HCT116 (cell line): ENCODE measurements around the gene NMU. TPM values are rescaled to one million over a fixed set of nuclear protein-coding genes. Genes with fewer than 3 reads are reported as not detected.
"Not testable (repeated sequence)": the region's sequence is repeated elsewhere in the genome, so short reads cannot be mapped to it uniquely, and the experiment has no call there.

Experiments
- ATAC-seq: fragments of 200-7000 bp; cut with Tn5 transposase; 2 replicates; pipeline ENCODE4 v1.9.1; 2020; ENCODE audit warnings: mild to moderate bottlenecking, moderate library complexity
- BruUV-seq: library from RNA; stranded (reverse); fragments of 400-500 nt; replicated peaks from 2 replicates; lab custom pipeline; 2021; lab: Mats Ljungman, UMichigan
- CTCF ChIA-PET: fragments of 300-600 bp; sonication (Branson Sonifier 250); formaldehyde crosslinking; loops from one replicate; lab custom pipeline; 2021; ENCODE audit warnings: antibody characterized with exemption; lab: Charles Lee
- POLR2A ChIA-PET: fragments of 300-600, 350-600 bp; sonication (Branson Sonifier 250); formaldehyde crosslinking; loops from one replicate; lab custom pipeline; 2021; ENCODE audit warnings: antibody characterized with exemption; lab: Charles Lee
- RAD21 ChIA-PET, 2 experiments: fragments of 300-600 bp; sonication (Branson Sonifier 250); formaldehyde crosslinking; loops; one replicate each; lab custom pipeline; 2023; ENCODE audit warnings: low total read pairs in 2 of 2; ENCODE audit not compliant: uncharacterized antibody in 2 of 2, unreplicated experiment in 2 of 2, low non-redundant PET in 1 of 2; lab: Charles Lee
- DNase-seq: peaks from one replicate; pipeline ENCODE4 v3.0.0-alpha.2; 2010; ENCODE audit warnings: low read depth, low spot score
- H2AFZ ChIP-seq: fragments of 200-600 bp; shearing (Covaris generic), sonication (generic); 2 replicates; pipeline ENCODE4 v1.6.1; 2017; ENCODE audit warnings: low read depth, mixed run types, mixed read lengths, antibody characterized with exemption, low read length; ENCODE audit not compliant: poor library complexity, severe bottlenecking
- H3K27ac ChIP-seq: 2 replicates; pipeline ENCODE4 v1.5.1; 2012; ENCODE audit warnings: low read depth, low read length
- H3K27me3 ChIP-seq: fragments of 200-600 bp; sonication (generic); 2 replicates; pipeline ENCODE4 v1.6.1; 2016; ENCODE audit warnings: mixed run types, low read length, mixed read lengths; ENCODE audit not compliant: insufficient read depth
- H3K36me3 ChIP-seq, 2 experiments: fragments of 200-500 bp in 1 of 2; fragments of 200-600 bp in 1 of 2; sonication (Bioruptor generic) in 1 of 2; sonication (generic) in 1 of 2; 2 replicates each; pipeline versions ENCODE4 v1.5.1 to v1.6.1; 2014 to 2016; ENCODE audit warnings: low read length in 2 of 2, inconsistent platforms in 1 of 2, mixed read lengths in 1 of 2, mixed run types in 1 of 2; ENCODE audit not compliant: insufficient read depth in 2 of 2, control insufficient read depth in 1 of 2
- H3K4me1 ChIP-seq, 2 experiments: fragments of 200-600 bp in 1 of 2; sonication (generic) in 1 of 2; 2 replicates each; pipeline versions ENCODE4 v1.5.1 to v1.6.1; 2012 to 2017; ENCODE audit warnings: low read length in 2 of 2, inconsistent platforms in 1 of 2, mild to moderate bottlenecking in 1 of 2, mixed read lengths in 1 of 2, mixed run types in 1 of 2, moderate library complexity in 1 of 2; ENCODE audit not compliant: insufficient read depth in 2 of 2, control insufficient read depth in 1 of 2
- H3K4me2 ChIP-seq: fragments of 200-600 bp; sonication (generic); 2 replicates; pipeline ENCODE4 v1.6.1; 2017; ENCODE audit warnings: mixed run types, low read length, mixed read lengths
- H3K4me3 ChIP-seq, 2 experiments: fragments of 200-600 bp in 1 of 2; sonication (generic) in 1 of 2; replicated peaks in 1 of 2; 2 replicates each; pipeline ENCODE4 v1.5.1; 2011 to 2016; ENCODE audit warnings: low read length in 2 of 2, control low read depth in 1 of 2, low read depth in 1 of 2, mild to moderate bottlenecking in 1 of 2, mixed read lengths in 1 of 2, mixed run types in 1 of 2
- H3K79me2 ChIP-seq: fragments of 200-600 bp; sonication (generic); 2 replicates; pipeline ENCODE4 v1.6.1; 2017; ENCODE audit warnings: mild to moderate bottlenecking, mixed run types, low read length, moderate library complexity, mixed read lengths; ENCODE audit not compliant: insufficient read depth
- H3K9ac ChIP-seq: fragments of 200-600 bp; sonication (generic); 2 replicates; pipeline ENCODE4 v1.6.1; 2016; ENCODE audit warnings: low read length, mixed read lengths
- H3K9me2 ChIP-seq: fragments of 200-600 bp; sonication (generic), shearing (Covaris generic); 2 replicates; pipeline ENCODE4 v1.6.1; 2017; ENCODE audit warnings: mixed run types, mild to moderate bottlenecking, moderate library complexity; ENCODE audit not compliant: insufficient read depth
- H3K9me3 ChIP-seq, 2 experiments: fragments of 200-500 bp in 1 of 2; fragments of 200-600 bp in 1 of 2; sonication (Bioruptor generic) in 1 of 2; sonication (generic) in 1 of 2; 2 replicates each; pipeline ENCODE4 v1.6.1; 2014 to 2017; ENCODE audit warnings: low read length in 2 of 2, mixed read lengths in 2 of 2, inconsistent platforms in 1 of 2, low read depth in 1 of 2, mild to moderate bottlenecking in 1 of 2, mixed run types in 1 of 2, moderate library complexity in 1 of 2; ENCODE audit not compliant: control insufficient read depth in 1 of 2, insufficient read depth in 1 of 2
- H4K20me1 ChIP-seq: fragments of 200-600 bp; sonication (generic), shearing (Covaris generic); 2 replicates; pipeline ENCODE4 v1.6.1; 2017; ENCODE audit warnings: mixed run types, mild to moderate bottlenecking, moderate library complexity; ENCODE audit not compliant: insufficient read depth
- EGR1 ChIP-seq: IDR thresholded peaks from 2 replicates; pipeline ENCODE4 v1.6.1; 2012; ENCODE audit warnings: low read depth
- ELF1 ChIP-seq: IDR thresholded peaks from 2 replicates; pipeline ENCODE4 v1.6.1; 2012; ENCODE audit warnings: low read depth, borderline replicate concordance
- EZH2phosphoT487 ChIP-seq: fragments of 200-600 bp; IDR thresholded peaks from 2 replicates; pipeline ENCODE4 v1.6.1; 2018; ENCODE audit warnings: antibody characterized with exemption, borderline replicate concordance
- SIN3A ChIP-seq: IDR thresholded peaks from 2 replicates; pipeline ENCODE4 v1.6.1; 2012; ENCODE audit warnings: low read depth
- intact Hi-C: fragments of 100-400 bp; cut with micrococcal nuclease; formaldehyde crosslinking; loops from 2 replicates; pipeline ENCODE4 v1.10.0; 2022
- total RNA-seq: library from RNA; stranded (reverse); gene quantifications from one replicate; pipeline ENCODE4 v1.2.1, GENCODE V29; 2021; ENCODE audit not compliant: unreplicated experiment
- TF ChIP-seq, protein P1 (sequence below), 3 experiments: fragments of 200-600 bp in 1 of 3; sonication (generic) in 1 of 3; IDR thresholded peaks in 2 of 3; conservative IDR thresholded peaks in 1 of 3; 2 replicates each; pipeline ENCODE4 v1.5.1; 2012 to 2017; ENCODE audit warnings: low read depth in 2 of 3, low read length in 2 of 3, antibody characterized with exemption in 1 of 3, borderline replicate concordance in 1 of 3, control low read depth in 1 of 3, mild to moderate bottlenecking in 1 of 3, mixed read lengths in 1 of 3, mixed run types in 1 of 3, moderate library complexity in 1 of 3; ENCODE audit not compliant: insufficient read depth in 1 of 3
- TF ChIP-seq, protein P2 (sequence below): IDR thresholded peaks from 2 replicates; pipeline ENCODE4 v1.6.1; 2012
- TF ChIP-seq, protein P3 (sequence below): IDR thresholded peaks from 2 replicates; pipeline ENCODE4 v1.6.1; 2011; ENCODE audit warnings: mild to moderate bottlenecking, low read length, moderate library complexity; ENCODE audit not compliant: insufficient replicate concordance; ENCODE audit errors: extremely low read depth
- TF ChIP-seq, protein P4 (sequence below): IDR thresholded peaks from 2 replicates; pipeline ENCODE4 v1.6.1; 2012; ENCODE audit warnings: low read depth

The NMU gene
- total RNA-seq, 1 experiment from 2014 or later = 81.1 TPM

DNA sequence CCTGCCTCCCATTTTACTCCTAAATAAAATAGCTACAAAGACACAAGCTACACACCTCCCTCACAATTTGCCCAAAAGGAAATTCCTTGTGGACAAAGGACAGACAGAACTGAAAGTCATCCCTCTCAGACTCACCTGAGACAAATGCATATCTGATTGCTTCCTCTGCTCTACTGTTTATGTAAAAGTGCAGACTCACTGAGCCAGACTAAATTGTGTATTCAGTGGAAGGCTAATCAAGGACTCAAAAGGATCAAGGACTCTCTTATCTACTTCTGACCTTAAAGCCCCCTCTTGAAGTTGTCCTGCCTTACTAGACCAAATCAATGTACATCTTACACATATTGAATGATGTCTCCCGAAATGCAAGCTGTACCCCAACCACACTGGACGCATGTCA lies 47.9 kb downstream of the NMU start (continued):
- TF ChIP-seq, protein P1, sequence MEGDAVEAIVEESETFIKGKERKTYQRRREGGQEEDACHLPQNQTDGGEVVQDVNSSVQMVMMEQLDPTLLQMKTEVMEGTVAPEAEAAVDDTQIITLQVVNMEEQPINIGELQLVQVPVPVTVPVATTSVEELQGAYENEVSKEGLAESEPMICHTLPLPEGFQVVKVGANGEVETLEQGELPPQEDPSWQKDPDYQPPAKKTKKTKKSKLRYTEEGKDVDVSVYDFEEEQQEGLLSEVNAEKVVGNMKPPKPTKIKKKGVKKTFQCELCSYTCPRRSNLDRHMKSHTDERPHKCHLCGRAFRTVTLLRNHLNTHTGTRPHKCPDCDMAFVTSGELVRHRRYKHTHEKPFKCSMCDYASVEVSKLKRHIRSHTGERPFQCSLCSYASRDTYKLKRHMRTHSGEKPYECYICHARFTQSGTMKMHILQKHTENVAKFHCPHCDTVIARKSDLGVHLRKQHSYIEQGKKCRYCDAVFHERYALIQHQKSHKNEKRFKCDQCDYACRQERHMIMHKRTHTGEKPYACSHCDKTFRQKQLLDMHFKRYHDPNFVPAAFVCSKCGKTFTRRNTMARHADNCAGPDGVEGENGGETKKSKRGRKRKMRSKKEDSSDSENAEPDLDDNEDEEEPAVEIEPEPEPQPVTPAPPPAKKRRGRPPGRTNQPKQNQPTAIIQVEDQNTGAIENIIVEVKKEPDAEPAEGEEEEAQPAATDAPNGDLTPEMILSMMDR (IDR thresholded peaks at IDR 0.05 in 2 of 3, conservative IDR thresholded peaks at IDR 0.05 in 1 of 3; ENCODE audit: borderline replicate concordance in 1 of 3, insufficient read depth in 1 of 3, low read depth in 2 of 3, low read length in 2 of 3) = no peak
- TF ChIP-seq, protein P2, sequence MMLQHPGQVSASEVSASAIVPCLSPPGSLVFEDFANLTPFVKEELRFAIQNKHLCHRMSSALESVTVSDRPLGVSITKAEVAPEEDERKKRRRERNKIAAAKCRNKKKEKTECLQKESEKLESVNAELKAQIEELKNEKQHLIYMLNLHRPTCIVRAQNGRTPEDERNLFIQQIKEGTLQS = no peak

DNA sequence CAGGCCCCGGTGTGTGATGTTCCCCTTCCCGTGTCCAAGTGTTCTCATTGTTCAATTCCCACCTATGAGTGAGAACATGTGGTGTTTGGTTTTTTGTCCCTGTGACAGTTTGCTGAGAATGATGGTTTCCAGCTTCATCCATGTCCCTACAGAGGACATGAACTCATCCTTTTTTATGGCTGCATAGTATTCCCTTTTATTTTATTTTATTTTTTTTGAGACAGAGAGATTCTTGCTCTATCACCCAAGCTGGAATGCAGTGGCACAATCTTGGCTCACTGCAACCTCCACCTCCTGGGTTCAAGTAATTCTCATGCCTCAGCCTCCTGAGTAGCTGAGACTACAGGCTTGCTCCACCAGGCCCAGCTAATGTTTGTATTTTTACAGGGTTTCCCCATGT lies 53.3 kb downstream of the NMU start:
- intact Hi-C loops, H3K4me1 ChIP-seq, H3K27ac ChIP-seq, RAD21 ChIA-PET, H3K4me3 ChIP-seq, H4K20me1 ChIP-seq, ATAC-seq, H3K9me2 ChIP-seq, H3K4me2 ChIP-seq, DNase-seq, CTCF ChIA-PET, H3K9me3 ChIP-seq, POLR2A ChIA-PET, H2AFZ ChIP-seq, H3K27me3 ChIP-seq, H3K79me2 ChIP-seq, BruUV-seq, H3K36me3 ChIP-seq, H3K9ac ChIP-seq: not testable (repeated sequence)

DNA sequence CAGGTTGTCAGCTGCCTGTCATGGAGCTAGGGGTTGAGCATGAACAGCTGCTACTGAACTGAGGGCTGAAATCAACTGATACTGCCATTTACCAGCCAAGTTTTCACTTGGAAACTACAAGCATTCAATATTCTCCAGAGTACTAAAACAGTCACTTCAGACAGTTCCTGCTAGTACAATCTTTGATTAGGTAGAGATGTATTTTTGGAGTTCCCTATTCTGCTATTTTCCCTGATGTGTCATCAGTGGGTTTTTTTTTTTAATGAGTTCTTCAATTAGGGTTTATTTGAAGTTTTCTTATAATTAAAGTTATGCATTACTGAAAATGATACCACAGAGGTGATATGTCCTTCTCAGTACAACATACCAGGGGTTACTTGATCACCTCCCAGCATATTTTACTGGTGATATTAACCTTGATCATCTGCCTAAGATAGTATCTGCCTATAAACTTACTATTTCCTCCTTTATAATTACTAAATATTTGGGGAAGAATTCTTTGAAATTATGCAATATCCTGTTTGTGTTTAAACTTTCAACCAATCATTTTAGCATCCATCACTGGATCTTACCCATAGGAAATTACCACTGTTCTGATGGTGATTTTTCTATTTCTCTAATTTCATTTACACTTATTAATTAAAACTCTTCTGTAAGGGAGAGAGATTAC lies 57.6 kb downstream of the NMU start:
- ATAC-seq = no peak
- no peaks in the 10 kb centered on the region for H3K79me2 ChIP-seq
- ChIA-PET RAD21 (no interaction called here), POLR2A (no interaction called here), CTCF (no interaction called here)
- 0 out of 4 replicates have a peak, but pooled peaks cover 0 to 3% of the 10 kb centered on the region in 2 experiments for H3K4me1 ChIP-seq
- intact Hi-C loops = no loop called here
- no peaks in the 10 kb centered on the region for H3K36me3 ChIP-seq
- H3K9ac ChIP-seq = no peak overlapping the region
- H3K27me3 ChIP-seq = no peaks in the 10 kb centered on the region
- DNase-seq = no peak
- H3K4me3 ChIP-seq = no peak overlapping the region
- peaks cover 1 to 5% of the 10 kb centered on the region in 2 experiments; a peak in 1 of 4 replicates for H3K9me3 ChIP-seq
- no peak overlapping the region for H3K27ac ChIP-seq
- BruUV-seq = no TSS peak
- H2AFZ ChIP-seq = no peak overlapping the region
- H4K20me1 ChIP-seq = no peaks in the 10 kb centered on the region
- no peak overlapping the region for H3K4me2 ChIP-seq
- no peaks in the 10 kb centered on the region for H3K9me2 ChIP-seq
- TF ChIP-seq EZH2phosphoT487 = no peak
- no peak for TF ChIP-seq EGR1
- no peak for TF ChIP-seq ELF1
- TF ChIP-seq SIN3A = no peak
- TF ChIP-seq, protein P3, sequence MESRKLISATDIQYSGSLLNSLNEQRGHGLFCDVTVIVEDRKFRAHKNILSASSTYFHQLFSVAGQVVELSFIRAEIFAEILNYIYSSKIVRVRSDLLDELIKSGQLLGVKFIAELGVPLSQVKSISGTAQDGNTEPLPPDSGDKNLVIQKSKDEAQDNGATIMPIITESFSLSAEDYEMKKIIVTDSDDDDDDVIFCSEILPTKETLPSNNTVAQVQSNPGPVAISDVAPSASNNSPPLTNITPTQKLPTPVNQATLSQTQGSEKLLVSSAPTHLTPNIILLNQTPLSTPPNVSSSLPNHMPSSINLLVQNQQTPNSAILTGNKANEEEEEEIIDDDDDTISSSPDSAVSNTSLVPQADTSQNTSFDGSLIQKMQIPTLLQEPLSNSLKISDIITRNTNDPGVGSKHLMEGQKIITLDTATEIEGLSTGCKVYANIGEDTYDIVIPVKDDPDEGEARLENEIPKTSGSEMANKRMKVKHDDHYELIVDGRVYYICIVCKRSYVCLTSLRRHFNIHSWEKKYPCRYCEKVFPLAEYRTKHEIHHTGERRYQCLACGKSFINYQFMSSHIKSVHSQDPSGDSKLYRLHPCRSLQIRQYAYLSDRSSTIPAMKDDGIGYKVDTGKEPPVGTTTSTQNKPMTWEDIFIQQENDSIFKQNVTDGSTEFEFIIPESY = no peak
- TF ChIP-seq, protein P4, sequence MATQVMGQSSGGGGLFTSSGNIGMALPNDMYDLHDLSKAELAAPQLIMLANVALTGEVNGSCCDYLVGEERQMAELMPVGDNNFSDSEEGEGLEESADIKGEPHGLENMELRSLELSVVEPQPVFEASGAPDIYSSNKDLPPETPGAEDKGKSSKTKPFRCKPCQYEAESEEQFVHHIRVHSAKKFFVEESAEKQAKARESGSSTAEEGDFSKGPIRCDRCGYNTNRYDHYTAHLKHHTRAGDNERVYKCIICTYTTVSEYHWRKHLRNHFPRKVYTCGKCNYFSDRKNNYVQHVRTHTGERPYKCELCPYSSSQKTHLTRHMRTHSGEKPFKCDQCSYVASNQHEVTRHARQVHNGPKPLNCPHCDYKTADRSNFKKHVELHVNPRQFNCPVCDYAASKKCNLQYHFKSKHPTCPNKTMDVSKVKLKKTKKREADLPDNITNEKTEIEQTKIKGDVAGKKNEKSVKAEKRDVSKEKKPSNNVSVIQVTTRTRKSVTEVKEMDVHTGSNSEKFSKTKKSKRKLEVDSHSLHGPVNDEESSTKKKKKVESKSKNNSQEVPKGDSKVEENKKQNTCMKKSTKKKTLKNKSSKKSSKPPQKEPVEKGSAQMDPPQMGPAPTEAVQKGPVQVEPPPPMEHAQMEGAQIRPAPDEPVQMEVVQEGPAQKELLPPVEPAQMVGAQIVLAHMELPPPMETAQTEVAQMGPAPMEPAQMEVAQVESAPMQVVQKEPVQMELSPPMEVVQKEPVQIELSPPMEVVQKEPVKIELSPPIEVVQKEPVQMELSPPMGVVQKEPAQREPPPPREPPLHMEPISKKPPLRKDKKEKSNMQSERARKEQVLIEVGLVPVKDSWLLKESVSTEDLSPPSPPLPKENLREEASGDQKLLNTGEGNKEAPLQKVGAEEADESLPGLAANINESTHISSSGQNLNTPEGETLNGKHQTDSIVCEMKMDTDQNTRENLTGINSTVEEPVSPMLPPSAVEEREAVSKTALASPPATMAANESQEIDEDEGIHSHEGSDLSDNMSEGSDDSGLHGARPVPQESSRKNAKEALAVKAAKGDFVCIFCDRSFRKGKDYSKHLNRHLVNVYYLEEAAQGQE = no peak
